HG03460 (cell line): Measurements from ENCODE around the gene CPB2.

Experiments used
- ATAC-seq: cut with Tn5 transposase; IDR thresholded peaks from one replicate; pipeline ENCODE4 v1.9.1; 2021; ENCODE audit not compliant: unreplicated experiment

Gene CPB2, protein sequence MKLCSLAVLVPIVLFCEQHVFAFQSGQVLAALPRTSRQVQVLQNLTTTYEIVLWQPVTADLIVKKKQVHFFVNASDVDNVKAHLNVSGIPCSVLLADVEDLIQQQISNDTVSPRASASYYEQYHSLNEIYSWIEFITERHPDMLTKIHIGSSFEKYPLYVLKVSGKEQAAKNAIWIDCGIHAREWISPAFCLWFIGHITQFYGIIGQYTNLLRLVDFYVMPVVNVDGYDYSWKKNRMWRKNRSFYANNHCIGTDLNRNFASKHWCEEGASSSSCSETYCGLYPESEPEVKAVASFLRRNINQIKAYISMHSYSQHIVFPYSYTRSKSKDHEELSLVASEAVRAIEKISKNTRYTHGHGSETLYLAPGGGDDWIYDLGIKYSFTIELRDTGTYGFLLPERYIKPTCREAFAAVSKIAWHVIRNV

GRCh38 chr13:46104868-46105267 is at the start of gene CPB2:
TSS of gene CPB2 (minus strand) at chr13:46105033. CDS start at chr13:46105009, 24 bp downstream.
- no peak for ATAC-seq

GRCh38 chr13:46154136-46154801 is 49.4 kb upstream of the CPB2 start:
- no peak for ATAC-seq

GRCh38 chr13:46152627-46153328 is 47.9 kb upstream of the CPB2 start:
- no peak for ATAC-seq

DNA sequence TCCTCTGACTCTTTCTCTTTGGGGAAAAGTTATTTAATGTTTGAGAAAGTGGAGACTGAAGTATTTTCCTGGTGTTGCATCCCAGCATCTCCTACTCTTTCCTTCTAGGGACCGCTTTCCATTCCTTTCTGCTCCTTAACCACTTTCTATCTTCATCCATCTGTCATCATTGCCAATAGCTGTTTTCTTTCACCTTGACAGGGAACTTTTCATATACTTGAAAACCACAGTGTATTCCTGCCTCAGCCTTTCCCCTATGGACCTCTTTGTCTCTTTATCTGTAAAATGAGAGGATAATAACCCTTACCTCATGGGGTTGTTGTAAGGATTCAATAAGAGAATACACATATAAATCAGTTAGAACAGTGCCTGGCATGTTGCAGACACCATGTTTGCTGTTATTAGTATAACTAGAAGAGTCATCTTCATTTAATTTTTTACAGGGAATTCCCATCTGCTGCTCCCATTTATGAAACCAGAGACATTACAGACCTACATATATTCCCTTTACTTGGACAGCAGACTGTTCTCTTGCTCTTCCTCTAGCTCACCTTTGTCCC is 45.4 kb upstream of the CPB2 start:
- no peak for ATAC-seq

GRCh38 chr13:46149272-46150133 is 44.7 kb upstream of the CPB2 start:
- ATAC-seq: no peak

- no peak for ATAC-seq
These were observed 42.1 kb upstream of the CPB2 start for GRCh38 chr13:46146898-46147297.

DNA sequence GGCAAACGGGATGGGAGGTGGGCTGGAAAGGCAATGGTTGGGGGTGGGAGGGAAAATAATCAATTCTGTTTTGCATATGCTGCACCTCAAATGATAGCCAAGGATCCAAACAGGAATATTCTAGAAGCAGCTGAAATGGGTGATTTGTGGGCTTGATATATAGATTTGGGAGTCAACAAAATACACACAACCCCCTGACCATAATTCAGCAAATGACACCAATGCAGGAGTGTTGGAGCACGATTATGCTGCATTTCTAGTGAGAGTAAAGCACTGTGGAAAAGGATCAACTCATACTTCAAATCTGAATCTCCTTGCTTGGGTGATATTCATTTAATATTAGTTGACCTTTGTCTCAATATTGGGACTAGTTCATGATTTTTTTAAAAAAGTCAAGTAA is 41.1 kb upstream of the CPB2 start:
- ATAC-seq: no peak

DNA sequence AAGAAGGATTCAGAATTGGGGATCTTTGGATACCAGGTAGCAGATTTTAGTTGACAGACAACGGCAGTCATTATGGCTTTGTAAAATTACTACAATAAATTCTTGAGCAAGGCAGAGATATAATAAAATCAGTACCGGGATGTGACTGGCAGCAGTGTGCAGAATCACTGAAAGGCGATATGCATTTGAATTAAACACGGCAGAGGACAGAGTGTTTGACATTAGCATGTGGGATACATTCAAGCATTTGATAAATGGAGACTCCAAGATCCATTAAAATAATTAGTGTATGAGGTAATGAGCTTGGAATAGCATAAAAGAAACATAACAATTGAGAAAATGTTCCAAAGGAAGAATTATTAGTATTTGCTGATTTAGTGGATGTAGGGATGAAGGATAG is 40.3 kb upstream of the CPB2 start:
- ATAC-seq: no peak

DNA sequence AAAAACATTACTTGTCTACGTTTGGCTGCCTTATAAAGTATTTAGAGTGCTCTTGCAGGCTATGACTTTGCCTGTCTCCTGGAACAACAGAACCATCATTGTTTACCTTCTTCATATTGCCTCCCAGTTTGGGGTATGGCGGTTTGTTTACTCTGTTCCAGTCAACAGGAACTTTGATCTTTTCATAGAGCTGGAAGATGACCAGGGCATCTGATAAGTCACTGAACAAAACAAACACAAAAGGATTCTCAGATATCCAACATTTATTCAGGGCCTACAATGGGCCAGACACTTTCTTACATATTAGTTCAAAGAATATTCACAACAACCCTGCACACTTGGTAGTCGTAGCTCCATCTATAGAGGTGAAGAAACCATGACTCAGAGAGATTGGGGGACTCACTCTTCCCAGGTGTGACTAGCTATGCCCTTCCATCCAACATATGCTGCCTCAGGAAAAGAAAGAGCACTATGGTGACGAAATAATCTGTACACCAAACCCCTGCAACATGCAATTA is 38.4 kb upstream of the CPB2 start:
- no peak for ATAC-seq

- ATAC-seq: no peak
These were observed 37.9 kb upstream of the CPB2 start for GRCh38 chr13:46142776-46143175.

GRCh38 chr13:46140044-46140443 is 35.2 kb upstream of the CPB2 start:
- ATAC-seq: no peak

- no peak for ATAC-seq
These were observed 32.9 kb upstream of the CPB2 start for GRCh38 chr13:46137627-46138317.

DNA sequence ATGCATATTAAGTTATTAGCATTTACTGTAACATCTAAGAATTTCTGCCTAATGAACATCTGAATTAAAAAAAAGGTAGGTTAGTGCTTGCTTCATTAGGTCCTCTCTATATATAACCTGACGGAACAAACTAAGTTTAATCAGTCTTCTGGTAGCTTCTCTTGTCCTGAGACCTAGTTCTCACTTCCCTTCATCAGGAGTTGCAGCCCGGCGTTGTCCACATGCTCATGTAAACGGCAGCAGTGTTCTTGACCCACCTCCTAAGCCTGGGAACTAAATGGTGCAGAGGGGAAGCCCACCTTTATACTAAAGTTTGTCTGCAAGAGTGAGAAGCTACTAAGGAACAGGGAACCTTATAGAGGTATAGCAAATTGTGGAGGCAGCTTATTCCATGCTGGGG is 31.9 kb upstream of the CPB2 start:
- no peak for ATAC-seq

GRCh38 chr13:46134961-46135522 is 30.2 kb upstream of the CPB2 start:
- no peak for ATAC-seq

GRCh38 chr13:46134494-46134893 is 29.7 kb upstream of the CPB2 start:
- ATAC-seq: no peak

- ATAC-seq: no peak
These were observed 27.3 kb upstream of the CPB2 start for GRCh38 chr13:46132109-46132508.

DNA sequence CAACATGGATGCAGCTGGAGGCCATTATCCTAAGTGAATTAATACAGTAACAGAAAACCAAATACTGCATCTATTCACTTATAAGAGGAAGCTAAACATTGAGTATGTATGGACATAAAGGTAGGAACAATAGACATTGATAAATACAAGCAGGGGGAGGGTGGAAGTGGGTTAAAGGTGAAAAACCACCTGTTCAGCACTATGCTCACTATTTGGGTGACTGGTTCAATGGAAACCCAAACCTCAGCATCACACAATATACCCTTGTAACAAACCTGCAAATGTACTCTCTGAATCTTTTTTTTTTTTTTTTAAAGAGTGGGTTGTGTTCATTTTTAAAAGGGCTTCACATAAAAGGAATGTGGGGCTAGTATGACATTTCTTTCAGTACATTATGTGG is 26.9 kb upstream of the CPB2 start:
- no peak for ATAC-seq

DNA sequence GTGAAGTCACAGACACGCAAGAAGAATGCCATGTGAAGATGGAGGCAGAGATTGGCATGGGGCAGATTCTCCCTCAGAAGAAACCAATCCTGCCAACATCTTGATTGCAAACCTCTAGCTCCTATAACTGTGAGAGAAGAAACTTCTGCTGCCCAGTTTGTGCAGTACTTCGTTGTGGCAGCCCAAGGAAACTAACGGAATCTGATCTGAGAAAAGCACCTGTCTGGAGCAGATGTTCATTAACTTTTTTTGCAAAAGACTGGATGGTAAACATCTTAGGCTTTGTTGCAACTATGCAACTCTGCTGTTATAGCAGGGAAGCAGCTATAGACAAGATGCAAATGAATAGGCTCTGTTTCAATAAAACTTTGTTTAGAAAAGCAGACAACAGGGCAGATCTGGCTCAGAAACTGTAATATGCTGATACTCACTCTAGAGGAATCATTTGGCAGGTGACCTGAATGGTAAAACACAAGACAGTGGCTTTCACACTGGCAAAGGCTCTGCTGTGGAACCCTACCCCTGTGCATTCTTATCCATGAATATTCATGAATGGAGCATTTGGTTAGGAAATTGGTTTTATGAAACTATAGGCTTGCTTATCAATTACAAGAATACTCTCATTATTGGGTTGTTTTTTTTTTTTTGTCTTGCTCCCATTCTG is 25.3 kb upstream of the CPB2 start:
- ATAC-seq: no peak

GRCh38 chr13:46129124-46129523 is 24.3 kb upstream of the CPB2 start:
- no peak for ATAC-seq
